Caco-2 (cell line): ENCODE results near the gene PPP1R16B. TPM values are rescaled to one million over a fixed set of nuclear protein-coding genes. Genes with fewer than 3 reads are reported as not detected.

Experiments
- BruUV-seq: library from RNA; stranded (reverse); fragments of 400-500 nt; replicated peaks from 2 replicates; lab custom pipeline; 2021; lab: Mats Ljungman, UMichigan
- CTCF ChIA-PET: fragments of 300-600 bp; sonication (Branson Sonifier 250); formaldehyde crosslinking; loops from one replicate; lab custom pipeline; 2022; ENCODE audit warnings: antibody characterized with exemption; lab: Charles Lee
- POLR2A ChIA-PET: fragments of 300-600 bp; sonication (Branson Sonifier 250); formaldehyde crosslinking; loops from one replicate; lab custom pipeline; 2022; ENCODE audit warnings: antibody characterized with exemption; lab: Charles Lee
- DNase-seq, 2 experiments: peaks; one replicate each; pipeline versions ENCODE4 v3.0.0 to v3.0.0-alpha.2; 2020 to 2022
- H3K27me3 ChIP-seq: replicated peaks from 2 replicates; pipeline ENCODE4 v1.6.0; 2011; ENCODE audit warnings: low read length; ENCODE audit not compliant: control insufficient read depth, insufficient read depth
- H3K36me3 ChIP-seq: 2 replicates; pipeline ENCODE4 v1.5.1; 2011; ENCODE audit warnings: low read length; ENCODE audit not compliant: control insufficient read depth, insufficient read depth
- H3K4me1 ChIP-seq: fragments of 250-450 bp; sonication (Bioruptor Pico); 2 replicates; pipeline ENCODE4 v1.5.1; 2020; ENCODE audit warnings: mild to moderate bottlenecking
- H3K4me3 ChIP-seq: 2 replicates; pipeline ENCODE4 v1.5.1; 2011; ENCODE audit warnings: low read depth, mild to moderate bottlenecking, control low read depth, low read length
- H3K9me3 ChIP-seq: fragments of 250-450 bp; sonication (Bioruptor Pico); 2 replicates; pipeline ENCODE4 v1.5.1; 2020; ENCODE audit warnings: mild to moderate bottlenecking, moderate library complexity
- H3K27ac Mint-ChIP-seq: one replicate; pipeline ENCODE4 v1.8.0; 2022; ENCODE audit warnings: mixed read lengths; ENCODE audit not compliant: unreplicated experiment
- H3K27me3 Mint-ChIP-seq: one replicate; pipeline ENCODE4 v1.8.0; 2022; ENCODE audit warnings: mixed read lengths; ENCODE audit not compliant: insufficient read depth, unreplicated experiment
- H3K36me3 Mint-ChIP-seq: one replicate; pipeline ENCODE4 v1.8.0; 2022; ENCODE audit warnings: mild to moderate bottlenecking, mixed read lengths; ENCODE audit not compliant: insufficient read depth, unreplicated experiment
- H3K4me1 Mint-ChIP-seq: one replicate; pipeline ENCODE4 v1.8.0; 2022; ENCODE audit warnings: low read depth, mixed read lengths; ENCODE audit not compliant: unreplicated experiment
- H3K4me3 Mint-ChIP-seq: one replicate; pipeline ENCODE4 v1.8.0; 2022; ENCODE audit warnings: mild to moderate bottlenecking, moderate library complexity, mixed read lengths; ENCODE audit not compliant: unreplicated experiment
- H3K9me3 Mint-ChIP-seq: one replicate; pipeline ENCODE4 v1.8.0; 2022; ENCODE audit warnings: mixed read lengths; ENCODE audit not compliant: unreplicated experiment
- intact Hi-C: fragments of 100-400 bp; cut with micrococcal nuclease; formaldehyde crosslinking; loops from one replicate; pipeline ENCODE4 v1.10.0; 2022; ENCODE audit not compliant: unreplicated experiment
- total RNA-seq: library from RNA; stranded (reverse); gene quantifications from 2 replicates; pipeline ENCODE4 v1.2.3, GENCODE V29; 2022
- TF ChIP-seq, protein P1 (sequence below), 2 experiments: fragments of 200-600 bp in 1 of 2; IDR thresholded peaks; 1 replicate in 1 of 2; 2 replicates in 1 of 2; pipeline versions ENCODE4 v1.5.1 to v1.8.0; 2011 to 2022; ENCODE audit warnings: antibody characterized with exemption in 1 of 2, control low read depth in 1 of 2, inconsistent platforms in 1 of 2, low read depth in 1 of 2, low read length in 1 of 2, mild to moderate bottlenecking in 1 of 2, moderate library complexity in 1 of 2; ENCODE audit not compliant: insufficient read depth in 1 of 2, severe bottlenecking in 1 of 2, unreplicated experiment in 1 of 2

PPP1R16B gene
- total RNA-seq, 1 experiment from 2014 or later = not detected

DNA sequence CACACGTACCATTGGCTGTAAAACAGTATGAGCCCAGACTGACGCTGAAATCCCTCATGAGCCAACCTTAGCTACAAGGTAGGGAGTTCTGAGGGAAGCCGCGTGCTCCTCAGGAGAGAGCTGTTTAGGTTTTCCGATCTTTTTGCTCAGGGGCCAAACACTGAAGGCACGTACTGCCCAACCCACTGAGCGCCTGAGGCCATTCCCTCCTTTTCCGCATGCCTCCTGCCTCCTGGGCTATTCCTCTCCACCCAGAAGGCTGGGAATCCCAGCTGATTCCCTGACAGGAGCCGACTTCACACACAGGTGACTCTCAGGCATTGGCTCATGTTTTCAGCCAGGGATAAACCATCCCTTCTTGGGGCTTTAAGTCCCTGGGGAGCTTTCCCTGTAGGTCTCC lies 115.4 kb downstream of the PPP1R16B start:
- no TSS peak for BruUV-seq
- H3K4me1 Mint-ChIP-seq = peaks cover 15% of the 10 kb centered on the region
- peaks cover 4% of the 10 kb centered on the region for H3K36me3 Mint-ChIP-seq
- no peaks in the 10 kb centered on the region for H3K36me3 ChIP-seq
- H3K27me3 Mint-ChIP-seq = no peaks in the 10 kb centered on the region
- no peak overlapping the region for H3K27ac Mint-ChIP-seq
- TF ChIP-seq, protein P1, sequence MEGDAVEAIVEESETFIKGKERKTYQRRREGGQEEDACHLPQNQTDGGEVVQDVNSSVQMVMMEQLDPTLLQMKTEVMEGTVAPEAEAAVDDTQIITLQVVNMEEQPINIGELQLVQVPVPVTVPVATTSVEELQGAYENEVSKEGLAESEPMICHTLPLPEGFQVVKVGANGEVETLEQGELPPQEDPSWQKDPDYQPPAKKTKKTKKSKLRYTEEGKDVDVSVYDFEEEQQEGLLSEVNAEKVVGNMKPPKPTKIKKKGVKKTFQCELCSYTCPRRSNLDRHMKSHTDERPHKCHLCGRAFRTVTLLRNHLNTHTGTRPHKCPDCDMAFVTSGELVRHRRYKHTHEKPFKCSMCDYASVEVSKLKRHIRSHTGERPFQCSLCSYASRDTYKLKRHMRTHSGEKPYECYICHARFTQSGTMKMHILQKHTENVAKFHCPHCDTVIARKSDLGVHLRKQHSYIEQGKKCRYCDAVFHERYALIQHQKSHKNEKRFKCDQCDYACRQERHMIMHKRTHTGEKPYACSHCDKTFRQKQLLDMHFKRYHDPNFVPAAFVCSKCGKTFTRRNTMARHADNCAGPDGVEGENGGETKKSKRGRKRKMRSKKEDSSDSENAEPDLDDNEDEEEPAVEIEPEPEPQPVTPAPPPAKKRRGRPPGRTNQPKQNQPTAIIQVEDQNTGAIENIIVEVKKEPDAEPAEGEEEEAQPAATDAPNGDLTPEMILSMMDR (IDR thresholded peaks at IDR 0.05; ENCODE audit: insufficient read depth in 1 of 2, low read depth in 1 of 2, low read length in 1 of 2, severe bottlenecking in 1 of 2, unreplicated experiment in 1 of 2) = no peak
- no peaks in the 10 kb centered on the region for H3K27me3 ChIP-seq
- H3K4me1 ChIP-seq = no peaks in the 10 kb centered on the region
- intact Hi-C loops = no loop called here
- peaks cover 10% of the 10 kb centered on the region for H3K9me3 Mint-ChIP-seq
- H3K9me3 ChIP-seq = no peaks in the 10 kb centered on the region; the same call in 1 of the 2 replicates
- H3K4me3 ChIP-seq = no peak overlapping the region
- ChIA-PET POLR2A (interaction anchor here (3.4 kb wide), 1 partner anchor 41 kb away, joined by 15 read pairs; the partner anchor contains the start of gene DHX35), CTCF (no interaction called here)
- no peak overlapping the region for H3K4me3 Mint-ChIP-seq
- no peak for DNase-seq

DNA sequence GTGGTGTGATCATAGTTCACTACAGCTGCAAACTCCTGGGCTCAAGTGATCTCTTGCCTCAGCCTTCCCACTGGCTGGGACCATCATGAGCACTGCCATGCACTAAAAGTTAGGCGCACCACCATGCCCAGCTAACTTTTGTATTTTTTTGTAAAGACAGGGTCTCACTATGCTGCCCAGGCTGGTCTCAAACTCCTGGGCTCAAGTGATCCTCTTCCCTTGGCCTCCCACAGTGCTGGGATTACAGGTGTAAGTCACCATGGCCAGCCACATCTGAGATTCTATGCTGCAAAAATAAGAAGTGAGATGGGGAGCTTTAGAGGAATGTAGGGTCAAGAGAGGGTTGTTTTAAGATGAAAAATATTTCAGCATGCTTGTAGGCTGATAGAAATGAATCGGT lies 119.2 kb downstream of the PPP1R16B start:
- BruUV-seq = no TSS peak
- Histone ChIP-seq H3K27me3 (no peaks in the 10 kb centered on the region), H3K4me3 (no peak overlapping the region), H3K4me1 (peaks cover 14% of the 10 kb centered on the region), H3K36me3 (no peaks in the 10 kb centered on the region), H3K9me3 (no peaks in the 10 kb centered on the region; the same call in 1 of the 2 replicates)
- H3K4me1 Mint-ChIP-seq = peaks cover 25% of the 10 kb centered on the region
- H3K27ac Mint-ChIP-seq = peak overlapping the region; percentile 11
- no peaks in the 10 kb centered on the region for H3K27me3 Mint-ChIP-seq
- intact Hi-C loops = no loop called here
- POLR2A ChIA-PET = no interaction called here
- TF ChIP-seq, protein P1 (IDR thresholded peaks at IDR 0.05; ENCODE audit: insufficient read depth in 1 of 2, low read depth in 1 of 2, low read length in 1 of 2, severe bottlenecking in 1 of 2, unreplicated experiment in 1 of 2) = no peak
- H3K4me3 Mint-ChIP-seq = no peak overlapping the region
- H3K9me3 Mint-ChIP-seq = peaks cover 10% of the 10 kb centered on the region
- CTCF ChIA-PET = interaction anchor here (1.0 kb wide), 1 partner anchor 124 kb away, joined by 11 read pairs; no protein-coding TSS in a partner anchor
- DNase-seq = no peak
- peaks cover 43% of the 10 kb centered on the region for H3K36me3 Mint-ChIP-seq

DNA sequence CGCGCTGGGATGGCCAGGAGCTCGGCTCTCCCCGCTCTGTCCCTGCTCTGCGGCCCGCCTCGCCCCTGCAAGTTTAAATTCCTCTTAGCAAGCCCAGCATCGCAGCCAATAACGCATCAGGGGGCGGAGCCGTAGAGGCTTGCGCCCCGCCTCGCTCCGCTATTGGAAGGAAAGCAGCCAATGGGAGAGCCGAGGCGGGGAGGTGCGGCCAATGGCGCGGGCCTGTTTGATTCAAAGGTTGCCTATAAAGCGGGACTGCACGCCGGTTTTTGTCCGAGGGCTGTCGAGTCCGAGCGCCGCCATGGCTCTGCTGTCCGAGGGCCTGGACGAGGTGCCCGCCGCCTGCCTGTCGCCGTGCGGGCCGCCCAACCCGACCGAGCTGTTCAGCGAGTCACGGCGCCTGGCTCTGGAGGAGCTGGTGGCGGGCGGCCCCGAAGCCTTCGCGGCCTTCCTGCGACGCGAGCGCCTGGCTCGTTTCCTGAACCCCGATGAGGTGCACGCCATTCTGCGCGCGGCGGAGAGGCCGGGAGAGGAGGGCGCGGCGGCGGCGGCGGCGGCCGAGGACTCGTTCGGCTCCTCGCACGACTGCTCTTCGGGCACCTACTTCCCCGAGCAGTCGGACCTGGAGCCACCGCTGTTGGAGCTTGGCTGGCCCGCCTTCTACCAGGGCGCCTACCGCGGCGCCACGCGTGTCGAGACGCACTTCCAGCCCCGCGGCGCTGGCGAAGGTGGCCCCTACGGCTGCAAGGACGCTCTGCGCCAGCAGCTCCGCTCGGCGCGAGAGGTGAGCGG lies 120.8 kb downstream of the PPP1R16B start, which contains the start of gene FAM83D:
TSS of gene FAM83D (plus strand) at position 276 of the 792 bp plus-strand sequence. CDS start at position 302, 26 bp downstream.
- peak within 1 kb of the TSS; percentile 89 for H3K27ac Mint-ChIP-seq
- CTCF ChIA-PET = interaction anchor here (0.6 to 1.8 kb wide), 13 partner anchors 8 to 123 kb away, joined by 3 to 32 read pairs (median 4); partner anchors contain the start of gene DHX35
- no TSS peak for BruUV-seq

More for the DNA sequence above, 120.8 kb downstream of the PPP1R16B start, which contains the start of gene FAM83D:
- peaks cover 57% of the 10 kb centered on the region for H3K36me3 Mint-ChIP-seq
- H3K36me3 ChIP-seq = no peaks in the 10 kb centered on the region; the same call in 1 of the 2 replicates
- TF ChIP-seq, protein P1 (IDR thresholded peaks at IDR 0.05; ENCODE audit: insufficient read depth in 1 of 2, low read depth in 1 of 2, low read length in 1 of 2, severe bottlenecking in 1 of 2, unreplicated experiment in 1 of 2) = no peak
- H3K4me1 Mint-ChIP-seq = peaks cover 38% of the 10 kb centered on the region
- peak; percentile 100 for DNase-seq
- peaks cover 10% of the 10 kb centered on the region for H3K9me3 Mint-ChIP-seq
- no peaks in the 10 kb centered on the region; the same call in 1 of the 2 replicates for H3K9me3 ChIP-seq
- POLR2A ChIA-PET = interaction anchor here (0.5 to 3.3 kb wide), 15 partner anchors 8 to 182 kb away, joined by 3 to 55 read pairs (median 3); partner anchors contain the start of gene DHX35
- H3K27me3 ChIP-seq = no peaks in the 10 kb centered on the region
- H3K4me3 ChIP-seq = peak within 1 kb of the TSS; percentile 93
- intact Hi-C loops = no loop called here
- H3K4me1 ChIP-seq = peaks cover 14% of the 10 kb centered on the region
- peak within 1 kb of the TSS; percentile 92 for H3K4me3 Mint-ChIP-seq
- H3K27me3 Mint-ChIP-seq = no peaks in the 10 kb centered on the region
